ENCODE measurements around the gene PGA5. TPM values are rescaled to one million over a fixed set of nuclear protein-coding genes. Genes with fewer than 3 reads are reported as not detected.
"Not testable (repeated sequence)": the region's sequence is repeated elsewhere in the genome, so short reads cannot be mapped to it uniquely, and the experiment has no call there.

The PGA5 gene
- total RNA-seq, 4 donors from 2014 or later, result 0.55 to 15.0 TPM; not detected in 2

GRCh38 chr11:61195719-61196118 is 45.3 kb upstream of the PGA5 start:
- Histone ChIP-seq H3K27me3 (peaks cover 7% of the 10 kb centered on the region), H3K27ac (no peak overlapping the region), H3K9me3 (peaks cover 0 to 3% of the 10 kb centered on the region in 2 donors), H3K36me3 (no peaks in the 10 kb centered on the region), H3K4me1 (no peaks in the 10 kb centered on the region), H3K4me3 (no peak overlapping the region)
- TF ChIP-seq CTCF (IDR thresholded peaks at IDR 0.05) (no peak), EP300 (IDR thresholded peaks at IDR 0.05; ENCODE audit: low read depth) (no peak), POLR2A (IDR thresholded peaks at IDR 0.05) (no peak), POLR2AphosphoS5 (IDR thresholded peaks at IDR 0.05) (no peak)
- intact Hi-C loops (cut with DNase I; ENCODE audit: low total_unique reads) (no loop called here), in situ Hi-C loops (cut with MboI; ENCODE audit: low pct_ligation_motif_present in 1 of 4, low pct_unique_long_range_greater_than_20kb in 1 of 4, low sequenced_read_pairs in 3 of 4) (loop anchor here in 1 of 4 donors (25.0 kb wide), 1 partner anchor 358 kb away; the partner anchor contains the start of gene CCDC86)
- DNase-seq, result no peak
- 86% methylated on average over 7 of the region's 7 CpGs; no CpG with 5 or more reads in 1 of the 2 donors for WGBS, 2 donors (ENCODE audit: low coverage in 1 of 2)

GRCh38 chr11:61198361-61198760 is 42.6 kb upstream of the PGA5 start:
- WGBS, 2 donors (ENCODE audit: low coverage in 1 of 2), result 60 to 62% methylated on average over 1 to 6 of the region's 6 CpGs
- in situ Hi-C loops (cut with MboI; ENCODE audit: low pct_ligation_motif_present in 1 of 4, low pct_unique_long_range_greater_than_20kb in 1 of 4, low sequenced_read_pairs in 3 of 4), result loop anchor here in 1 of 4 donors (25.0 kb wide), 1 partner anchor 361 kb away; the partner anchor contains the start of gene CCDC86
- H3K9me3 ChIP-seq, result peaks cover 0 to 3% of the 10 kb centered on the region in 2 donors
- intact Hi-C loops (cut with DNase I; ENCODE audit: low total_unique reads), result no loop called here
- no peak for DNase-seq
- peaks cover 7% of the 10 kb centered on the region for H3K27me3 ChIP-seq
- no peaks in the 10 kb centered on the region for H3K4me1 ChIP-seq
- H3K4me3 ChIP-seq, result no peak overlapping the region
- H3K27ac ChIP-seq, result no peak overlapping the region
- H3K36me3 ChIP-seq, result no peaks in the 10 kb centered on the region
- TF ChIP-seq EP300 (IDR thresholded peaks at IDR 0.05; ENCODE audit: low read depth), result no peak
- TF ChIP-seq POLR2A (IDR thresholded peaks at IDR 0.05), result no peak

GRCh38 chr11:61198948-61199523 is 41.9 kb upstream of the PGA5 start:
- Histone ChIP-seq H3K36me3 (no peaks in the 10 kb centered on the region), H3K27me3 (peaks cover 7% of the 10 kb centered on the region), H3K27ac (no peak overlapping the region), H3K9me3 (peaks cover 0 to 3% of the 10 kb centered on the region in 2 donors), H3K4me1 (no peaks in the 10 kb centered on the region), H3K4me3 (no peak overlapping the region)
- in situ Hi-C loops (cut with MboI; ENCODE audit: low pct_ligation_motif_present in 1 of 4, low pct_unique_long_range_greater_than_20kb in 1 of 4, low sequenced_read_pairs in 3 of 4), result loop anchor here in 1 of 4 donors (25.0 kb wide), 1 partner anchor 362 kb away; the partner anchor contains the start of gene CCDC86
- TF ChIP-seq POLR2AphosphoS5 (IDR thresholded peaks at IDR 0.05), result no peak
- no peak for TF ChIP-seq CTCF (IDR thresholded peaks at IDR 0.05)
- intact Hi-C loops (cut with DNase I; ENCODE audit: low total_unique reads), result no loop called here
- WGBS, 2 donors (ENCODE audit: low coverage in 1 of 2), result 63 to 86% methylated on average over 1 to 4 of the region's 4 CpGs
- DNase-seq, result no peak

- Histone ChIP-seq H3K27me3 (peaks cover 4% of the 10 kb centered on the region), H3K27ac (no peak overlapping the region), H3K4me3 (no peak overlapping the region), H3K9me3 (peaks cover 0 to 3% of the 10 kb centered on the region in 2 donors), H3K4me1 (no peaks in the 10 kb centered on the region), H3K36me3 (no peaks in the 10 kb centered on the region)
- no peak for TF ChIP-seq CTCF (IDR thresholded peaks at IDR 0.05)
- TF ChIP-seq POLR2AphosphoS5 (IDR thresholded peaks at IDR 0.05), result no peak
- no peak for TF ChIP-seq POLR2A (IDR thresholded peaks at IDR 0.05)
- TF ChIP-seq EP300 (IDR thresholded peaks at IDR 0.05; ENCODE audit: low read depth), result no peak
- in situ Hi-C loops (cut with MboI; ENCODE audit: low pct_ligation_motif_present in 1 of 4, low pct_unique_long_range_greater_than_20kb in 1 of 4, low sequenced_read_pairs in 3 of 4) (no loop called here), intact Hi-C loops (cut with DNase I; ENCODE audit: low total_unique reads) (no loop called here)
- WGBS, 2 donors (ENCODE audit: low coverage in 1 of 2), result 60 to 87% methylated on average over 1 to 12 of the region's 14 CpGs
- DNase-seq, result no peak
Observed at GRCh38 chr11:61201476-61201875, 39.5 kb upstream of the PGA5 start.

- H3K36me3 ChIP-seq; DNase-seq; H3K27ac ChIP-seq; H3K27me3 ChIP-seq; H3K4me1 ChIP-seq; intact Hi-C loops (cut with DNase I; ENCODE audit: low total_unique reads); H3K9me3 ChIP-seq; in situ Hi-C loops (cut with MboI; ENCODE audit: low pct_ligation_motif_present in 1 of 4, low pct_unique_long_range_greater_than_20kb in 1 of 4, low sequenced_read_pairs in 3 of 4); H3K4me3 ChIP-seq: not testable (repeated sequence)
- 66 to 76% methylated on average over 7 to 13 of the region's 18 CpGs for WGBS, 2 donors (ENCODE audit: low coverage in 1 of 2)
Observed at GRCh38 chr11:61202950-61203746, 37.8 kb upstream of the PGA5 start, which contains the start of gene PGA3. TSS of gene PGA3 (plus strand) at chr11:61203515. CDS start at chr11:61203565, 50 bp downstream.

- in situ Hi-C loops (cut with MboI; ENCODE audit: low pct_ligation_motif_present in 1 of 4, low pct_unique_long_range_greater_than_20kb in 1 of 4, low sequenced_read_pairs in 3 of 4); DNase-seq; intact Hi-C loops (cut with DNase I; ENCODE audit: low total_unique reads); H3K36me3 ChIP-seq; H3K27ac ChIP-seq; H3K4me1 ChIP-seq; H3K9me3 ChIP-seq; H3K4me3 ChIP-seq; H3K27me3 ChIP-seq: not testable (repeated sequence)
- no CpG with 5 or more reads among the region's 5 CpGs for WGBS, 2 donors (ENCODE audit: low coverage in 1 of 2)
Observed at GRCh38 chr11:61203873-61204272, 37.1 kb upstream of the PGA5 start.

GRCh38 chr11:61204502-61205059 is 36.4 kb upstream of the PGA5 start:
- H3K36me3 ChIP-seq; H3K27ac ChIP-seq; H3K4me1 ChIP-seq; DNase-seq; in situ Hi-C loops (cut with MboI; ENCODE audit: low pct_ligation_motif_present in 1 of 4, low pct_unique_long_range_greater_than_20kb in 1 of 4, low sequenced_read_pairs in 3 of 4); H3K4me3 ChIP-seq; H3K9me3 ChIP-seq; H3K27me3 ChIP-seq; intact Hi-C loops (cut with DNase I; ENCODE audit: low total_unique reads): not testable (repeated sequence)
- WGBS, 2 donors (ENCODE audit: low coverage in 1 of 2), result 70 to 83% methylated on average over 5 to 14 of the region's 14 CpGs
